Colonic mucosa (tissue), 4 donors: ENCODE measurements around the gene SLC7A1. TPM values are rescaled to one million over a fixed set of nuclear protein-coding genes. Genes with fewer than 3 reads are reported as not detected.

Experiments used
- DNase-seq: peaks from one replicate; pipeline ENCODE4 v3.0.0-alpha.2; 2020
- H3K27ac ChIP-seq: fragments of 200-600 bp; one replicate; pipeline ENCODE4 v1.8.0; 2021
- H3K27me3 ChIP-seq: fragments of 200-600 bp; one replicate; pipeline ENCODE4 v1.8.0; 2021
- H3K36me3 ChIP-seq: fragments of 200-600 bp; one replicate; pipeline ENCODE4 v1.8.0; 2021
- H3K4me1 ChIP-seq: fragments of 200-600 bp; one replicate; pipeline ENCODE4 v1.8.0; 2021; ENCODE audit warnings: mild to moderate bottlenecking
- H3K4me3 ChIP-seq: fragments of 200-600 bp; one replicate; pipeline ENCODE4 v1.8.0; 2021
- H3K9ac ChIP-seq, 2 donors: one replicate each; pipeline ENCODE4 v1.7.0; 2013; ENCODE audit warnings: control low read depth in 2 of 2, low read depth in 2 of 2, low read length in 2 of 2
- H3K9me3 ChIP-seq: fragments of 200-600 bp; one replicate; pipeline ENCODE4 v1.8.0; 2021
- intact Hi-C: fragments of 100-400 bp; cut with DNase I; formaldehyde crosslinking; loops from one replicate; pipeline ENCODE4 v1.14.1; 2022
- total RNA-seq, 2 donors: library from RNA; stranded (reverse); fragmentation: NEBNext Ultra II Directional in 1 of 2; extraction: Animal tissue kit (Norgen Biotek cat#: 25700) in 1 of 2; gene quantifications; one replicate each; pipeline ENCODE4 v1.2.1, GENCODE V29; 2021
- TF ChIP-seq, protein P1 (sequence below): fragments of 200-600 bp; IDR thresholded peaks from one replicate; pipeline ENCODE4 v1.8.0; 2022; ENCODE audit warnings: antibody characterized with exemption, mild to moderate bottlenecking
- donor health status: healthy.
- donor health status: DM: no; HTN: no; CAD: no.
- donor health status: DM: no; HTN: no; CAD: no.

The SLC7A1 gene
- total RNA-seq, 2 donors from 2014 or later = 52.4 to 62.8 TPM

DNA sequence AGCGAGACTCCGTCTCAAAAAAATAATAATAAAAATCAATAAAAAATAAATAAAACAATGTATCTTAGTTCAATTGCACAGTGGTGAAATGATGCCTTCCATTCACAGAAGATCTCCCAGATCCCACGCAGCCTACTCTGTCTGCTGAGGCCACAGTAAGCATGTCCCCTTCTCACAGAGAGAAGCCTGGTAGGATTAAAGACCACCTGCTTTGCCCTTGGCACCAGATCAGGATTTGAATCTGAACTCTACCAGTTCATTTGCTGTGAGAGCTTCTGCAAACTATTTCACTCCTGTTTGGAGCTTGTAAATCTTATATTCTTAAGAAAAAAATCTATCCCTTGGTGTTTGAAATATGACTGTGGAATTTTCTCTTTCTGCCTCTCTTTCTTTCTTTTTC, 2.2 kb upstream of the SLC7A1 start:
- DNase-seq = no peak
- intact Hi-C loops = no loop called here
- no peak overlapping the region for H3K27ac ChIP-seq

DNA sequence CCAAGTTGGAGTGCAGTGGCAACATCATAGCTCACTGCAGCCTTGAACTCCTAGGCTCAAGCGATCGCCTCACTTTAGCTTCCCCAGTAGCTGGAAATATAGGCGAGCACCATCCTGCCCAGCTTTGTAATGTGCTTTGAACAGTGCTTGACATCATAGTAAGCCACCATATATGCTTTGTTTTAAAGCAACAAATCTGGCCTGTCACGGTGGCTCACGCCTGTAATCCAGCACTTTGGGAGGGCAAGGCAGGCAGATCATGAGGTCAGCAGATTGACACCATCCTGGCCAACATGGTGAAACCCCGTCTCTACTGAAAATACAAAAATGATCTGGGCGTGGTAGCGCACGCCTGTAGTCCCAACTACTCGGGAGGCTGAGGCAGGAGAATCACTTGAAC, 1.8 kb upstream of the SLC7A1 start:
- Histone ChIP-seq H3K9ac (no peak overlapping the region), H3K4me3 (no peak overlapping the region), H3K9me3 (no peaks in the 10 kb centered on the region), H3K36me3 (no peaks in the 10 kb centered on the region), H3K27me3 (no peaks in the 10 kb centered on the region), H3K4me1 (no peaks in the 10 kb centered on the region), H3K27ac (no peak overlapping the region)
- TF ChIP-seq, protein P1, sequence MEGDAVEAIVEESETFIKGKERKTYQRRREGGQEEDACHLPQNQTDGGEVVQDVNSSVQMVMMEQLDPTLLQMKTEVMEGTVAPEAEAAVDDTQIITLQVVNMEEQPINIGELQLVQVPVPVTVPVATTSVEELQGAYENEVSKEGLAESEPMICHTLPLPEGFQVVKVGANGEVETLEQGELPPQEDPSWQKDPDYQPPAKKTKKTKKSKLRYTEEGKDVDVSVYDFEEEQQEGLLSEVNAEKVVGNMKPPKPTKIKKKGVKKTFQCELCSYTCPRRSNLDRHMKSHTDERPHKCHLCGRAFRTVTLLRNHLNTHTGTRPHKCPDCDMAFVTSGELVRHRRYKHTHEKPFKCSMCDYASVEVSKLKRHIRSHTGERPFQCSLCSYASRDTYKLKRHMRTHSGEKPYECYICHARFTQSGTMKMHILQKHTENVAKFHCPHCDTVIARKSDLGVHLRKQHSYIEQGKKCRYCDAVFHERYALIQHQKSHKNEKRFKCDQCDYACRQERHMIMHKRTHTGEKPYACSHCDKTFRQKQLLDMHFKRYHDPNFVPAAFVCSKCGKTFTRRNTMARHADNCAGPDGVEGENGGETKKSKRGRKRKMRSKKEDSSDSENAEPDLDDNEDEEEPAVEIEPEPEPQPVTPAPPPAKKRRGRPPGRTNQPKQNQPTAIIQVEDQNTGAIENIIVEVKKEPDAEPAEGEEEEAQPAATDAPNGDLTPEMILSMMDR = no peak
- intact Hi-C loops = no loop called here
- DNase-seq = no peak

More for the DNA sequence above, 2.2 kb upstream of the SLC7A1 start:
- H3K36me3 ChIP-seq = no peaks in the 10 kb centered on the region
- no peaks in the 10 kb centered on the region for H3K9me3 ChIP-seq
- H3K4me1 ChIP-seq = no peaks in the 10 kb centered on the region
- H3K4me3 ChIP-seq = no peak overlapping the region
- no peaks in the 10 kb centered on the region for H3K27me3 ChIP-seq
- no peak overlapping the region for H3K9ac ChIP-seq
- TF ChIP-seq, protein P1 = no peak

DNA sequence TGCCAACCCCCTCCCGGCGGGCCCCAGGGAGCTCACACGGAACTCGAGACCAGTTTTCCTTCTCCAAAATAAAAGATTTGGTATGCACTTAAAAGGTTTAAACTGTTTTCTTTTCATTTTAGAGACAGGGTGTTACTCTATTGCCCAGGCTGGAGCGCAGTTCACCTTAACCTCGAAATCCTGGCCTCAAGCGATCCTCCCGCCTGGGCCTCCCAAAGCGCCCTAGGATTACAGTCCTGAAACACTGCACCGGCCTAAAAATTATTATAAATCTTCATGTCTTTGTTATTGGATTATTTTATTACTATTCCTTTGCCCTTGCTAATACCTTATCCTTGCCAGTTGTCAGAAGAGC, 553 bp upstream of the SLC7A1 start:
- Histone ChIP-seq H3K9ac (peak overlapping the region; percentile 51), H3K27me3 (no peaks in the 10 kb centered on the region), H3K27ac (no peak overlapping the region), H3K9me3 (no peaks in the 10 kb centered on the region), H3K4me3 (peak overlapping the region; percentile 92), H3K36me3 (no peaks in the 10 kb centered on the region), H3K4me1 (no peaks in the 10 kb centered on the region)
- DNase-seq = no peak
- TF ChIP-seq, protein P1 = no peak
- intact Hi-C loops = no loop called here

DNA sequence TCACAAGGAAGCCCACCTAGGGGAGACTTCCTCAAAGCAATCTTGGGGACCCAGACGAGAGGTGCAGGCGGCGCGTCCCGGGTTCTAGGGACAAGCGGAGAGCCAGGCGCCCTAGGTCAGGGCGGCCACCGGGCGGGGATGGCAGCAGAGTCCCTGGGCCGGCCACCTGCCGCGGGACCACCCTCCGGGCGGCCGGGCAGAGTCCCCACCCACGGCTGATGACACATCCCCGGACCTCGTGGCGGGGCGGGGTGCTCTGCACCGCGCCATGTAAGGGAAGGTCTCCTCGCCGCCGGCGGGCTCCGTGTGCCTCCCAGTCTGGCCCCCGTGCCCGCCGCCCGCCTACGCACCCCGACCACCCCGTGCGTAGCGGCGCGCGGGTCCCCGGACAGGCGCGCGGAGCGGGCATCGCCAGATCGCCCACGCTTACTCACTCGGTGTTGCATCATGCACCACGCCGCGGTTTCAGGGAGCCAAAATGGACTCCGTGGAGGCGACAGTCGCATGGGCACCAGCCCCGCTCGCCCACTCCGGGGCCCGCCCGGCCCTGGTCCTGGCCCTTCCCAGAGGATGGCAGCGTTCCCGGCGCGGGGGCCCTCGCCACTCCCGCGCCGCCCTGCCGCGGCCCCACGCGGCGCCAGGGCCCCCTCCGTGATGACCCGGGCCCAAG, 643 bp downstream of the SLC7A1 start:
- Histone ChIP-seq H3K9ac (peak overlapping the region; percentile 86 to 89), H3K9me3 (no peaks in the 10 kb centered on the region), H3K27ac (peak overlapping the region; percentile 89), H3K36me3 (no peaks in the 10 kb centered on the region), H3K4me3 (peak overlapping the region; percentile 92), H3K27me3 (no peaks in the 10 kb centered on the region), H3K4me1 (no peaks in the 10 kb centered on the region)
- TF ChIP-seq, protein P1 = no peak
- intact Hi-C loops = no loop called here
- DNase-seq = peak; percentile 51

DNA sequence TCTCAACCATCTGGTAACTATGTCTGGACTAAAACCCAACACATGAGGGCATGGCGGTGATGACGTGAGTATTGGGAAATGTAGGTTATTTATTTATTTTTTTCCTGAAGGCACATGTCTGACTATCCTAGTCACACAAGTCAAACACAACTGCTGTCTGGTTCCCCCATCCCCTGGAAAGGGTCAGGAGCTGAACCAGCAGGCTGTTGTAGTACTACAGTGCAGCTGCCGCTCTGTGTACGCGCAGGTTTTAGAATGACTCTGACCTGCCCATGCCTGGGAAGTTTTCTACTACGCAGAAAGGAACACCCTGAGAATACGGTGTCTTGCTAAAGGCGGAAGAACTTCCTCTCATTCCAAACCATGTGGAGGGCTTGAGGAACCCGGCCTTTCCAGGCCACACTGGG, 1.2 kb downstream of the SLC7A1 start:
- no peaks in the 10 kb centered on the region for H3K9me3 ChIP-seq
- no peaks in the 10 kb centered on the region for H3K36me3 ChIP-seq
- peak overlapping the region; percentile 86 to 89 for H3K9ac ChIP-seq
- TF ChIP-seq, protein P1 = no peak
- H3K4me3 ChIP-seq = peak overlapping the region; percentile 92
- no peaks in the 10 kb centered on the region for H3K27me3 ChIP-seq
- peak overlapping the region; percentile 89 for H3K27ac ChIP-seq
- no peaks in the 10 kb centered on the region for H3K4me1 ChIP-seq
- intact Hi-C loops = no loop called here
- peak; percentile 63 for DNase-seq
